Panc1 (cell line): Measurements from ENCODE around the gene SCYGR3. TPM values are rescaled to one million over a fixed set of nuclear protein-coding genes. Genes with fewer than 3 reads are reported as not detected.

Source experiments
- ATAC-seq: fragments of 200-7000 bp; cut with Tn5 transposase; 2 replicates; pipeline ENCODE4 v1.9.1; 2020; ENCODE audit warnings: mild to moderate bottlenecking, moderate library complexity
- BruUV-seq: library from RNA; stranded (reverse); fragments of 400-500 nt; replicated peaks from 2 replicates; lab custom pipeline; 2021; lab: Mats Ljungman, UMichigan
- CTCF ChIA-PET: fragments of 300-600 bp; sonication (Branson Sonifier 250); formaldehyde crosslinking; loops from one replicate; lab custom pipeline; 2022; ENCODE audit warnings: antibody characterized with exemption; lab: Charles Lee
- POLR2A ChIA-PET: fragments of 300-600 bp; sonication (Branson Sonifier 250); formaldehyde crosslinking; loops from one replicate; lab custom pipeline; 2022; ENCODE audit warnings: antibody characterized with exemption; lab: Charles Lee
- DNase-seq: peaks from one replicate; pipeline ENCODE4 v3.0.0-alpha.2; 2010; ENCODE audit warnings: low read depth, low spot score
- H3K27ac ChIP-seq: 2 replicates; pipeline ENCODE4 v1.5.1; 2011; ENCODE audit warnings: mild to moderate bottlenecking, low read length, inconsistent platforms
- H3K27me3 ChIP-seq: fragments of 200-500 bp; sonication (Bioruptor generic); 2 replicates; pipeline ENCODE4 v1.6.0; 2014; ENCODE audit warnings: low read length, inconsistent platforms; ENCODE audit not compliant: control insufficient read depth, insufficient read depth
- H3K36me3 ChIP-seq: fragments of 200-500 bp; sonication (Bioruptor generic); 2 replicates; pipeline ENCODE4 v1.5.1; 2014; ENCODE audit warnings: inconsistent platforms, mild to moderate bottlenecking, low read length, moderate library complexity; ENCODE audit not compliant: control insufficient read depth, insufficient read depth
- H3K4me1 ChIP-seq: 2 replicates; pipeline ENCODE4 v1.5.1; 2011; ENCODE audit warnings: inconsistent platforms, mild to moderate bottlenecking, low read length, moderate library complexity; ENCODE audit not compliant: control insufficient read depth, insufficient read depth
- H3K4me3 ChIP-seq, 2 experiments: 2 replicates each; pipeline ENCODE4 v1.5.1; 2011 to 2012; ENCODE audit warnings: low read depth in 2 of 2, low read length in 2 of 2, mild to moderate bottlenecking in 2 of 2, inconsistent platforms in 1 of 2, moderate library complexity in 1 of 2
- H3K9me3 ChIP-seq: fragments of 200-500 bp; sonication (Bioruptor generic); 2 replicates; pipeline ENCODE4 v1.5.1; 2014; ENCODE audit warnings: low read depth, mild to moderate bottlenecking, inconsistent platforms, low read length, moderate library complexity; ENCODE audit not compliant: control insufficient read depth, insufficient read depth
- CTCF ChIP-seq: fragments of 450-650 bp; IDR thresholded peaks from 2 replicates; pipeline ENCODE4 v1.5.1; 2017; ENCODE audit warnings: mild to moderate bottlenecking
- POLR2AphosphoS5 ChIP-seq: IDR thresholded peaks from 2 replicates; pipeline ENCODE4 v1.6.1; 2012; ENCODE audit warnings: mild to moderate bottlenecking, low read depth, low read length, moderate library complexity
- REST ChIP-seq, 2 experiments: IDR thresholded peaks; 2 replicates each; pipeline ENCODE4 v1.6.1; 2011 to 2012; ENCODE audit warnings: low read depth in 2 of 2, control low read depth in 1 of 2, low read length in 1 of 2, mild to moderate bottlenecking in 1 of 2, moderate library complexity in 1 of 2; ENCODE audit not compliant: insufficient read depth in 1 of 2
- SIN3A ChIP-seq: IDR thresholded peaks from 2 replicates; pipeline ENCODE4 v1.6.1; 2012; ENCODE audit warnings: low read depth, mild to moderate bottlenecking, low read length, moderate library complexity, borderline replicate concordance; ENCODE audit not compliant: insufficient read depth
- TCF7L2 ChIP-seq: IDR thresholded peaks from 2 replicates; pipeline ENCODE4 v1.6.1; 2011; ENCODE audit warnings: mild to moderate bottlenecking, low read depth, low read length, inconsistent platforms
- in situ Hi-C: cut with HindIII; loops from 2 replicates; pipeline ENCODE4 v1.10.0; 2016; ENCODE audit warnings: low sequenced_read_pairs, low pct_unique_long_range_greater_than_20kb
- intact Hi-C: fragments of 100-400 bp; cut with micrococcal nuclease; formaldehyde crosslinking; loops from one replicate; pipeline ENCODE4 v1.10.0; 2022; ENCODE audit not compliant: unreplicated experiment
- total RNA-seq: library from RNA; stranded (reverse); gene quantifications from one replicate; pipeline ENCODE4 v1.2.1, GENCODE V29; 2021; ENCODE audit not compliant: unreplicated experiment

SCYGR3 gene
- total RNA-seq, 1 experiment from 2014 or later, result not detected

- intact Hi-C loops, result no loop called here
- CTCF ChIA-PET, result no interaction called here
- H3K36me3 ChIP-seq, result no peaks in the 10 kb centered on the region
Measured at GRCh38 chr2:227610123-227610522, 4.5 kb downstream of the SCYGR3 start.

GRCh38 chr2:227608561-227609338 lies 5.9 kb downstream of the SCYGR3 start:
- H3K4me3 ChIP-seq, result no peak overlapping the region
- no peaks in the 10 kb centered on the region for H3K4me1 ChIP-seq
- intact Hi-C loops (no loop called here), in situ Hi-C loops (no loop called here)
- DNase-seq, result no peak
- H3K27ac ChIP-seq, result no peak overlapping the region
- no peaks in the 10 kb centered on the region for H3K27me3 ChIP-seq
- POLR2A ChIA-PET, result no interaction called here
- no peak for ATAC-seq
- BruUV-seq, result no TSS peak
- CTCF ChIA-PET, result no interaction called here
- TF ChIP-seq POLR2AphosphoS5 (no peak), TCF7L2 (no peak), CTCF (no peak), REST (IDR thresholded peaks at IDR 0.05; ENCODE audit: insufficient read depth in 1 of 2, low read depth in 2 of 2, low read length in 1 of 2) (no peak), SIN3A (no peak)
- no peaks in the 10 kb centered on the region for H3K9me3 ChIP-seq
- no peaks in the 10 kb centered on the region for H3K36me3 ChIP-seq

More at GRCh38 chr2:227610123-227610522, 4.5 kb downstream of the SCYGR3 start:
- no peaks in the 10 kb centered on the region for H3K9me3 ChIP-seq
- no peaks in the 10 kb centered on the region for H3K27me3 ChIP-seq
- no peak overlapping the region for H3K4me3 ChIP-seq
- ATAC-seq, result no peak
- H3K27ac ChIP-seq, result no peak overlapping the region
- no peaks in the 10 kb centered on the region for H3K4me1 ChIP-seq
- BruUV-seq, result no TSS peak
- TF ChIP-seq REST (IDR thresholded peaks at IDR 0.05; ENCODE audit: insufficient read depth in 1 of 2, low read depth in 2 of 2, low read length in 1 of 2) (no peak), SIN3A (no peak), CTCF (no peak), POLR2AphosphoS5 (no peak), TCF7L2 (no peak)
- in situ Hi-C loops, result no loop called here
- POLR2A ChIA-PET, result no interaction called here
- DNase-seq, result no peak
